MM.1S (cell line): ENCODE data around the gene YJEFN3.

ENCODE experiments used
- DNase-seq: peaks from one replicate; pipeline ENCODE4 v3.0.0-alpha.2; 2015
- H2AFZ ChIP-seq: fragments of 300-600 bp; sonication (generic); 2 replicates; pipeline ENCODE4 v1.6.0; 2016; ENCODE audit warnings: antibody characterized with exemption, low read length
- H3F3A ChIP-seq: fragments of 300-600 bp; sonication (generic); 2 replicates; pipeline ENCODE4 v1.6.1; 2016; ENCODE audit warnings: mild to moderate bottlenecking, antibody characterized with exemption, low read length, moderate library complexity, mixed read lengths; ENCODE audit not compliant: insufficient read depth
- H3K27ac ChIP-seq: fragments of 300-600 bp; sonication (generic); 2 replicates; pipeline ENCODE4 v1.5.1; 2016; ENCODE audit warnings: mild to moderate bottlenecking, low read length
- H3K27me3 ChIP-seq: fragments of 300-600 bp; sonication (generic); replicated peaks from 2 replicates; pipeline ENCODE4 v1.6.0; 2016; ENCODE audit warnings: low read length; ENCODE audit not compliant: insufficient read depth
- H3K36me3 ChIP-seq: fragments of 300-600 bp; sonication (generic); replicated peaks from 2 replicates; pipeline ENCODE4 v1.6.1; 2016; ENCODE audit warnings: mild to moderate bottlenecking, low read length, mixed read lengths; ENCODE audit not compliant: insufficient read depth
- H3K4me1 ChIP-seq: fragments of 300-600 bp; sonication (generic); 2 replicates; pipeline ENCODE4 v1.6.1; 2016; ENCODE audit warnings: low read length, mixed read lengths
- H3K4me2 ChIP-seq: fragments of 300-600 bp; sonication (generic); 2 replicates; pipeline ENCODE4 v1.6.0; 2016; ENCODE audit warnings: low read depth, low read length
- H3K4me3 ChIP-seq: fragments of 300-600 bp; sonication (generic); 2 replicates; pipeline ENCODE4 v1.5.1; 2016; ENCODE audit warnings: low read length, mixed read lengths
- H3K79me2 ChIP-seq: fragments of 300-600 bp; sonication (generic); 2 replicates; pipeline ENCODE4 v1.6.1; 2016; ENCODE audit warnings: mixed run types, low read length, mixed read lengths
- H3K9ac ChIP-seq: fragments of 300-600 bp; sonication (generic); 2 replicates; pipeline ENCODE4 v1.6.1; 2016; ENCODE audit warnings: low read length, mixed read lengths
- H3K9me2 ChIP-seq: fragments of 300-600 bp; sonication (generic); replicated peaks from 2 replicates; pipeline ENCODE4 v1.6.1; 2016; ENCODE audit warnings: mild to moderate bottlenecking, low read length, mixed read lengths; ENCODE audit not compliant: insufficient read depth
- H3K9me3 ChIP-seq: fragments of 300-600 bp; sonication (generic); replicated peaks from 2 replicates; pipeline ENCODE4 v1.6.1; 2016; ENCODE audit warnings: mild to moderate bottlenecking, low read length, mixed read lengths; ENCODE audit not compliant: insufficient read depth
- H4K20me1 ChIP-seq: fragments of 300-600 bp; sonication (generic); 2 replicates; pipeline ENCODE4 v1.6.1; 2016; ENCODE audit warnings: mild to moderate bottlenecking, low read length, moderate library complexity, mixed read lengths; ENCODE audit not compliant: insufficient read depth
- CTCF ChIP-seq: fragments of 300-600 bp; sonication (generic); IDR thresholded peaks from 2 replicates; pipeline ENCODE4 v1.5.1; 2016; ENCODE audit warnings: antibody characterized with exemption, low read length, mixed read lengths
- EZH2 ChIP-seq: fragments of 300-600 bp; sonication (generic); optimal IDR thresholded peaks from 2 replicates; pipeline ENCODE3; 2017; ENCODE audit warnings: low read depth, mild to moderate bottlenecking, antibody characterized with exemption, low read length, mixed read lengths
- EZH2phosphoT487 ChIP-seq: fragments of 300-600 bp; sonication (generic); IDR thresholded peaks from 2 replicates; pipeline ENCODE4 v1.6.1; 2018; ENCODE audit warnings: antibody characterized with exemption, low read length

Gene YJEFN3

GRCh38 chr19:19506592-19506991 lies 22.1 kb upstream of the YJEFN3 start:
- Histone ChIP-seq H3K36me3 (no peaks in the 10 kb centered on the region), H2AFZ (no peak overlapping the region)

GRCh38 chr19:19507354-19507753 lies 21.4 kb upstream of the YJEFN3 start:
- no peaks in the 10 kb centered on the region for H3F3A ChIP-seq
- H3K79me2 ChIP-seq: no peaks in the 10 kb centered on the region
- TF ChIP-seq CTCF: no peak
- no peak for TF ChIP-seq EZH2phosphoT487
- TF ChIP-seq EZH2: no peak
- H3K4me3 ChIP-seq: no peak overlapping the region
- no peaks in the 10 kb centered on the region for H3K36me3 ChIP-seq
- no peaks in the 10 kb centered on the region for H3K9me3 ChIP-seq
- no peak overlapping the region for H2AFZ ChIP-seq
- H3K4me1 ChIP-seq: no peaks in the 10 kb centered on the region
- no peaks in the 10 kb centered on the region for H3K9me2 ChIP-seq
- DNase-seq: no peak
- no peaks in the 10 kb centered on the region for H3K27me3 ChIP-seq
- H3K9ac ChIP-seq: no peak overlapping the region
- no peak overlapping the region for H3K27ac ChIP-seq
- no peaks in the 10 kb centered on the region for H4K20me1 ChIP-seq
- no peak overlapping the region for H3K4me2 ChIP-seq

More at GRCh38 chr19:19506592-19506991, 22.1 kb upstream of the YJEFN3 start:
- TF ChIP-seq CTCF (no peak), EZH2 (no peak), EZH2phosphoT487 (no peak)
- Histone ChIP-seq H3K9ac (no peak overlapping the region), H3K79me2 (no peaks in the 10 kb centered on the region), H3K9me3 (no peaks in the 10 kb centered on the region), H4K20me1 (no peaks in the 10 kb centered on the region), H3K9me2 (no peaks in the 10 kb centered on the region), H3K4me3 (no peak overlapping the region), H3K27me3 (no peaks in the 10 kb centered on the region), H3F3A (no peaks in the 10 kb centered on the region), H3K4me1 (no peaks in the 10 kb centered on the region), H3K4me2 (no peak overlapping the region), H3K27ac (no peak overlapping the region)
- no peak for DNase-seq

- Histone ChIP-seq H3K79me2 (no peaks in the 10 kb centered on the region), H3K4me1 (no peaks in the 10 kb centered on the region), H3K27me3 (no peaks in the 10 kb centered on the region), H3K27ac (no peak overlapping the region), H3K9ac (no peak overlapping the region), H3F3A (no peaks in the 10 kb centered on the region), H3K9me3 (no peaks in the 10 kb centered on the region), H4K20me1 (no peaks in the 10 kb centered on the region), H3K36me3 (no peaks in the 10 kb centered on the region), H3K4me3 (no peak overlapping the region), H2AFZ (no peak overlapping the region), H3K4me2 (no peak overlapping the region), H3K9me2 (no peaks in the 10 kb centered on the region)
- no peak for DNase-seq
- no peak for TF ChIP-seq EZH2phosphoT487
- TF ChIP-seq CTCF: no peak
- TF ChIP-seq EZH2: no peak
These were observed 20.5 kb upstream of the YJEFN3 start for GRCh38 chr19:19508217-19508616.
